Measurements from ENCODE around the gene DNASE2B. TPM values are rescaled to one million over a fixed set of nuclear protein-coding genes. Genes with fewer than 3 reads are reported as not detected.

The DNASE2B gene
- not detected for total RNA-seq

- intact Hi-C loops (cut with DNase I), result no loop called here
- Histone ChIP-seq H3K27ac (no peak within 1 kb of the TSS), H3K4me3 (no peak within 1 kb of the TSS), H3K27me3 (no peaks in the 10 kb centered on the region), H3K4me1 (peaks cover 0 to 8% (median 0%) of the 10 kb centered on the region in 3 donors), H3K9me3 (no peaks in the 10 kb centered on the region), H3K36me3 (no peaks in the 10 kb centered on the region)
- TF ChIP-seq POLR2A (IDR thresholded peaks at IDR 0.05) (no peak), CTCF (IDR thresholded peaks at IDR 0.05) (no peak)
- DNase-seq, result no peak
- WGBS, 2 donors, result 81 to 82% methylated on average over 8 to 11 of the region's 11 CpGs
These were observed at the start of gene DNASE2B for GRCh38 chr1:84398175-84399155. Gene DNASE2B, plus strand, starts transcription at chr1:84398484. Its CDS starts 81 bp downstream, at chr1:84398565.

- 92 to 100% methylated on average over 1 of the region's 1 CpG for WGBS, 2 donors
- Histone ChIP-seq H3K27me3 (no peaks in the 10 kb centered on the region), H3K27ac (no peak overlapping the region), H3K9me3 (no peaks in the 10 kb centered on the region), H3K4me3 (no peak overlapping the region), H3K4me1 (peaks cover 0 to 7% (median 0%) of the 10 kb centered on the region in 3 donors), H3K36me3 (no peaks in the 10 kb centered on the region)
- TF ChIP-seq POLR2A (IDR thresholded peaks at IDR 0.05), result no peak
- TF ChIP-seq CTCF (IDR thresholded peaks at IDR 0.05), result no peak
- intact Hi-C loops (cut with DNase I), result no loop called here
- no peak for DNase-seq
These were observed 49.5 kb upstream of the DNASE2B start for GRCh38 chr1:84348759-84349158.

GRCh38 chr1:84350104-84350503 is 48.2 kb upstream of the DNASE2B start:
- intact Hi-C loops (cut with DNase I), result no loop called here
- TF ChIP-seq POLR2A (IDR thresholded peaks at IDR 0.05) (no peak), CTCF (IDR thresholded peaks at IDR 0.05) (no peak)
- WGBS, 2 donors, result 54 to 60% methylated on average over 3 of the region's 3 CpGs
- Histone ChIP-seq H3K4me1 (peaks cover 0 to 14% (median 0%) of the 10 kb centered on the region in 3 donors), H3K27ac (no peak overlapping the region), H3K27me3 (no peaks in the 10 kb centered on the region), H3K36me3 (no peaks in the 10 kb centered on the region), H3K9me3 (no peaks in the 10 kb centered on the region), H3K4me3 (no peak overlapping the region)
- DNase-seq, result no peak

GRCh38 chr1:84350550-84350949 is 47.7 kb upstream of the DNASE2B start:
- 80 to 86% methylated on average over 3 of the region's 3 CpGs for WGBS, 2 donors
- TF ChIP-seq CTCF (IDR thresholded peaks at IDR 0.05), result no peak
- TF ChIP-seq POLR2A (IDR thresholded peaks at IDR 0.05), result no peak
- intact Hi-C loops (cut with DNase I), result no loop called here
- H3K4me3 ChIP-seq, result no peak overlapping the region
- peaks cover 0 to 14% (median 0%) of the 10 kb centered on the region in 3 donors for H3K4me1 ChIP-seq
- H3K27ac ChIP-seq, result no peak overlapping the region
- DNase-seq, result no peak
- H3K27me3 ChIP-seq, result no peaks in the 10 kb centered on the region
- no peaks in the 10 kb centered on the region for H3K9me3 ChIP-seq
- no peaks in the 10 kb centered on the region for H3K36me3 ChIP-seq
